NCI-H748 (cell line): ENCODE results near the gene GTPBP3.

Source experiments
- DNase-seq: peaks from one replicate; lab custom pipeline; 2025; ENCODE audit not compliant: unreplicated experiment; lab: John Stamatoyannopoulos, UW

Gene GTPBP3

GRCh38 chr19:17309198-17309964 is 28.0 kb upstream of the GTPBP3 start, which contains the start of gene DDA1:
DDA1 (plus strand) TSS chr19:17309563; CDS start chr19:17309655, 92 bp downstream.
- peak; percentile 99 for DNase-seq

DNA sequence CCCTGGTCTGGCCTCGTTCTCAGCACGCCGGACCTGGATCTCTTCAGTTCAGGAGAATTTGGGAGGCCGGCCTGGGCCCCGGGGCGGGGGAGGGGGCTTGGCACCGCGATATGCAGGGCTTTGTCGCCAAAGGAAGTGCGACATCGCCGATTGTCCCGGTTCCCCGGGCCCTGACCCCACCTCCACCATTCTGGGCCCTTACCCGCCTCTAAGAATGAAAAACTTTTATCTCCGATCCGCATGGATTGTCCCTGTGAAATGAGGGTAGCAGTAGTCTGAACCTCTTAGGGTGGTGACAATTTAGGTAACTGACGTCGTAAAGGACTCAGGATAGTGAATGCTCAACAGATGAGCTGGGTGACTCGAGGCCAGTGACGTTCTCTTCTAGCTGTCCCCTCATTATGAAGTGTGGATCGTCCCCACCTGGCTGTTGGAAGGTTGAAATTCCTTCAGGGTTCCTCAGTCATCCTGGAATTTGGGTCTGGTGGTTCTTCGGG is 27.3 kb upstream of the GTPBP3 start:
- DNase-seq = no peak

DNA sequence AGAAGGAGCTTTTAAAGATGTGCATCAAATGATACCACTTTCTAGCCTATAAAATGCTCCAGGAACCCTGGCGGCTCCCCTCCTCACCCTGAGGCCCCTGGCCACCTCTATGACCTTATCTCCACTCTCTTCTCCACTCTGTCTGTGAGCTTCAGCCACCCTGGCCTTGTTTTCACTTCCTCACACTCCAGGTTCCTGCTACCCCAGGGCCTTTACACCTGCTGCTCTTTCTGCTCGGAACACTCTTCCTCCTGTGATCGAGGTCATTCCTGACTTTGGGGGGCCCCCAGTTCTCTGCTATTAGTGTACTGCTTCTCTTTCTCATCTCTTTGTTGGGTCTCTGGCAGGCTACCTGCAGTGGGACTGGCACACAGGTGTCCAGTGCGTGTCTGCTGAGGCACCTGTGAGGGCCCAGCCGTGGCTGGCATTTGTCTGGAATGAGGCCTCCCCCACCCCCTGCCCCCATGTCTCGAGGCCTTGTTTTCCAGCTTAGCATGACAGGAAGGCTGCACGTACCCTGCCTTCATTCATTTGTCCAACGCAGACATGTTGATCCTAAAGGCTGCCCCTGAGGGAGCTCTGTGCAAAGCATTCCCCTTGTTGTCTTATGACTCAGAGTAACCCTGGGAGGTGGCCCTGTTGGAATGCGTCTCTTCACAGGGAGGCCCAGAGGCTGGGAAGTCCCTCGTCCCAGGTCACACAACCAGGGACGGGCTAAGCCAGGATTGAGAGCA is 25.7 kb upstream of the GTPBP3 start:
- no peak for DNase-seq

GRCh38 chr19:17312189-17313113 is 24.9 kb upstream of the GTPBP3 start:
- no peak for DNase-seq

- no peak for DNase-seq
Measured at GRCh38 chr19:17314007-17314593, 23.3 kb upstream of the GTPBP3 start.

- DNase-seq = no peak
Measured at GRCh38 chr19:17318966-17319365, 18.4 kb upstream of the GTPBP3 start.

DNA sequence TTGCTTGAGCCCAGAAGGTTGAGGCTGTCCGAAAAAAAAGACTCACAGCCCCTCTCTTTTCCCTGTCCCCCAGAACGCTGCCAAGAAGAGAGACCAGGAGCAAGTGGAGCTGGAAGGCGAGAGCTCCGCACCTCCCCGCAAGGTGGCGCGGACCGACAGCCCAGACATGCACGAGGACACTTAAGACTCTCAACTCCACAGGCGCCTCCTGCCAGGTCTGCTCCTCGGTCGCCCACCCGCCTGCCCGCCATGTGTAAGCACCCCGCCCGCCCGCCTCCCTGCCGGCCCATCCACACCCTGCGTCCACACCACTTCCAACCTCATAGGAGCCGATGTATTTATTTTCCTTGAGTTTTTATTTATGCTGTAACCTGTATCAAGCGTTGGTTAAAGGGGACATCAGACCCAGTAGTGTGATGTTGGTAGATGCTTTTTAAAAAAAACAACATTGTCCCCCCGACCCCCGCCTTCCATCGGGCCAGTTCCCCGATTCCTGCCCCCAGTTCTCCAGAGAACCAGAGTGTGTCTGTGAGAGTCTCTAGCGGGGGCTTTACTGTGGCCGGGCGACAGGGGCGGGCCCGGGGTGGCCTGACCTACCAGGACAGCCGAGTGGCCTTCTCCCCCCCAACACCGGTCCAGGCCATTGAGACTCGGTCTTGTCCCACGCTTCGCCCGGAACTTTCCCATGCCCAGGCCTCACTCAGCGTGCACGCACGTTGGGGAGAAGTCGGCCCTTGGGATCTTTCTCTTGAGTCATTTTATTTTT is 17.7 kb upstream of the GTPBP3 start:
- no peak for DNase-seq

DNA sequence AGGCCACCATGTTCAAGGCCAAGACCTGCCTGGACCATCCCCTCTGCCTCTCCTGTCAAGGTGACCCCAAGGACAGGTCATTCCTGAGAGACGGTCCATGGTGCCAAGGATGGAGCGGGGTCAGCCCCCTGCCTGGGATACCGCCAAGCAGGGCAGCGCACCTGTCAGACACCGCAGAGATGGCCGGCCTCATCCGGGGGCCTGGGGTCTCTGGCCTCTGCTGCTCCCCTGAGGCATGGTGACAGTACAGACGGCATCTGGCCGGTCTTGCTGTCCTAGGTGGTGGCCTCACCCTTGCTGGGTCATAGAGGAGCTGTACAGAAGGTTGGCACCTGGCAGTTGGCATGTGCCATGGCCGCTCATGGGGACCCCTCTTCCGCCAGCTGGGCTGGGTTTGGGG is 16.9 kb upstream of the GTPBP3 start:
- no peak for DNase-seq

DNA sequence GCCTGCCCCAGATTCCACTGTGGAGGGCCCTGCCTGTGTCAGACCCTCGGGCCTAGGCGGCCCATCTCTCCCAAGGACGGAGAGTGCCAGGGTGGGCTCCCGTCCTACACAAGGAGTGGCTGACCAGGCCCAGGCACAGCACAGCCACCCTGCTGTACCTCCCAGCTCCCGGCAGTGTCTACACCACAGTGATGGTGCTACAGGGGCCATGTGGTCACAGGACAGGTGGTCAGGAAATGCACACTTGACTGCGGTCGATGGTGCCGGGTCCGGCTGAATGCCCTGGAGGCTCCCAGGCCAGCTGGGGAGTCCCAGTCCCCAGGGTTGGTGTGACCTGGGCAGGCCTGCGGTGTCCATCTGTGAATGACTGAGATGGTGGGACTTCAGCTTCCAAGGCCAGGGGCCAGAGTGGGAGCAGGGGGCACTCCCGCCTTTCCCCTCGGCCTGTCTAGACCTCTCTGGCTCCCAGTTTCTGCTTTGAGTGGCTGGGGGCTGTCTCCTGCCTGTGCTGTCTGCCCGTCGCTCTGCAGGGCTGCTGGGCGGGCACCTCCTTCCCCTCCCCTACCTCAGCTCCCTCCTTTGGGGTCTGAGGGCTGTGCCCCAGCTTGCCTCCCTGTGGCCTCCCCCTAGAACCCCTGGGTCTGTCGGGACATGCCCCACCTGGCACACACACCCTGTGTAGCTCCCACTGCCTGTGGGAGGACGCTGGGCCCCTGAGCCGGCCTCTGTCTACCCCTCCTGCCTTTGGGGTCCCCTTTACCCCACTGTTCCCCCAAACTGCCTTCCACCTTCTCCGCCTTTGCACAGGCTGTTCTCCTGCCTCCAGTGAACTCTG is 15.5 kb upstream of the GTPBP3 start:
- no peak for DNase-seq

- no peak for DNase-seq
Measured at GRCh38 chr19:17322854-17323253, 14.5 kb upstream of the GTPBP3 start.

DNA sequence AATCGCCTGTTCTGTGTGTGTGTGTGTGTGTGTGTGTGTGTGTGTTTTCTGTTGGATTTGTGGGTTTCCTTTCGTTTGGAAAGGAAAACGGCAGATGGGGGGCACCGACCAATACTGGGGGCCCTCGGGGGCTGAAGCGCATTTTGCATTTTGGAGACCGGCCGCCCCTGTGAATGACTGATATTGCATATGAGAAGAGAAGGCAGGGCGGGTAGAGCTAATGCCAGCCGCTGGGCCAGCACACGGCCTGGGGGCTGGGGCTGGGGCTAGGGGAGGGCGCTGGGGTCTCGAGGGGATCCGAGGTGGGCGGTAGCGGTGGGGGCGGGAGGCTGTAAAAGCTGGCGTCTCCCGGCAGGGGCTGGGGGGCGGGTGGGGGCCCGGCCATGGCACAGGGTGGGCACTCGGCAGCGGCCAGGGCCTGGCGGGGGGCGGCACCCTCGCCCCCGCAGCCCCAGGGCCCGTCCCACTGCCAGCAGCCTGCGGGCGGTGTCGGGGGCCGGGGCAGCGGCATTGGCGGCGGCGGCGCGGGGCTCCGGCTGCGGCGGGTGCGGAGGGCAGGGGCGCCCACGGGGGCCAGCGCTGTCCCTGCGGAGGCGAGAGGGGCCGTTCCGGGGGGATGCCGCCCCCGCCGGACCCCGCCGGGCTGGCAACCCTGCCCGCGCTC is 13.9 kb upstream of the GTPBP3 start:
- DNase-seq = no peak

GRCh38 chr19:17323964-17324332 is 13.4 kb upstream of the GTPBP3 start:
- no peak for DNase-seq

GRCh38 chr19:17324357-17325114 is 12.8 kb upstream of the GTPBP3 start:
- DNase-seq = no peak

DNA sequence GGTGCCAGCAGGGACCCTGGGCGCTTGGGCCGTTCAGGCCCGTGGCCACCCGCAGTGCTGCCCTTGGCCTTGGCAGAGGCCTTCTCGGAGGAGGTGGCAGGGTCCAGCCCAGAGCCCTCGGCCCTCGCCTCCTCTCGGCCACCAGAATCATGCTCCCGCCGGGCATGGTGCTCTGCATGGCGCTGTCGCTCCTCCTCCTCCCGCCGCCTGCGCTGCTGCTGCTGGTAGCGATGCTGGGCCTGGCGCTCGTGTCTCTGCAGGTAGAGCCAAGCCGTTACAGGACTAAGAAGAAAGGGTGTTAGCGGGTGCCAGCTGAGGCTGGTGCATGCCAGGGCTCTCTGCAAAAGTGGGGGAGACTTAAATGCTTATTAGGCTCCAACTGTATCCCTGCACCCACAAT is 12.2 kb upstream of the GTPBP3 start:
- no peak for DNase-seq

GRCh38 chr19:17325881-17326594 is 11.3 kb upstream of the GTPBP3 start:
- no peak for DNase-seq

GRCh38 chr19:17326595-17326966 is 10.8 kb upstream of the GTPBP3 start:
- DNase-seq = no peak

- DNase-seq = no peak
Measured at GRCh38 chr19:17327068-17327653, 10.2 kb upstream of the GTPBP3 start.
